ENCODE measurements around the gene CCDC8. TPM values are rescaled to one million over a fixed set of nuclear protein-coding genes. Genes with fewer than 3 reads are reported as not detected.
"Not testable (repeated sequence)": the region's sequence is repeated elsewhere in the genome, so short reads cannot be mapped to it uniquely, and the experiment has no call there.

Gene CCDC8
- total and polyA plus RNA-seq, 2 experiments from 2014 or later: 74.0 to 127 TPM

- DNase-seq (ENCODE audit: low read depth in 1 of 2, low spot score in 1 of 2): no peak
- Histone ChIP-seq H3K4me3 (no peak overlapping the region), H3K27ac (no peak overlapping the region), H3K36me3 (peaks cover 28% of the 10 kb centered on the region), H3K4me1 (ENCODE audit: low read depth) (peaks cover 9% of the 10 kb centered on the region), H3K27me3 (no peaks in the 10 kb centered on the region), H3K9me3 (ENCODE audit: low read depth) (no peaks in the 10 kb centered on the region)
- no peak for TF ChIP-seq CTCF (IDR thresholded peaks at IDR 0.05; ENCODE audit: low read depth, low read length)
Observed at GRCh38 chr19:46381756-46382345, 31.5 kb downstream of the CCDC8 start.

GRCh38 chr19:46381346-46381745 lies 32.0 kb downstream of the CCDC8 start:
- no peak overlapping the region for H3K4me3 ChIP-seq
- H3K4me1 ChIP-seq (ENCODE audit: low read depth): peaks cover 9% of the 10 kb centered on the region
- H3K27me3 ChIP-seq: no peaks in the 10 kb centered on the region
- H3K36me3 ChIP-seq: peaks cover 32% of the 10 kb centered on the region
- no peak for TF ChIP-seq CTCF (IDR thresholded peaks at IDR 0.05; ENCODE audit: low read depth, low read length)
- H3K9me3 ChIP-seq (ENCODE audit: low read depth): no peaks in the 10 kb centered on the region
- no peak for DNase-seq (ENCODE audit: low read depth in 1 of 2, low spot score in 1 of 2)
- H3K27ac ChIP-seq: no peak overlapping the region

- no peak for DNase-seq (ENCODE audit: low read depth in 1 of 2, low spot score in 1 of 2)
- Histone ChIP-seq H3K27ac (no peak overlapping the region), H3K27me3 (no peaks in the 10 kb centered on the region), H3K36me3 (peaks cover 32% of the 10 kb centered on the region), H3K9me3 (ENCODE audit: low read depth) (no peaks in the 10 kb centered on the region), H3K4me1 (ENCODE audit: low read depth) (peaks cover 9% of the 10 kb centered on the region), H3K4me3 (no peak overlapping the region)
- no peak for TF ChIP-seq CTCF (IDR thresholded peaks at IDR 0.05; ENCODE audit: low read depth, low read length)
Observed at GRCh38 chr19:46380690-46381089, 32.7 kb downstream of the CCDC8 start.

GRCh38 chr19:46378268-46378667 lies 35.1 kb downstream of the CCDC8 start:
- peak in 1 of 2 donors; percentile 64 for DNase-seq (ENCODE audit: low read depth in 1 of 2, low spot score in 1 of 2)
- TF ChIP-seq CTCF (IDR thresholded peaks at IDR 0.05; ENCODE audit: low read depth, low read length): no peak
- Histone ChIP-seq H3K9me3 (ENCODE audit: low read depth) (no peaks in the 10 kb centered on the region), H3K4me1 (ENCODE audit: low read depth) (peaks cover 9% of the 10 kb centered on the region), H3K4me3 (peak overlapping the region; percentile 3), H3K27ac (no peak overlapping the region), H3K27me3 (no peaks in the 10 kb centered on the region), H3K36me3 (peaks cover 23% of the 10 kb centered on the region)

- TF ChIP-seq CTCF (IDR thresholded peaks at IDR 0.05; ENCODE audit: low read depth, low read length): no peak
- Histone ChIP-seq H3K27ac (no peak overlapping the region), H3K27me3 (no peaks in the 10 kb centered on the region), H3K4me1 (ENCODE audit: low read depth) (peaks cover 9% of the 10 kb centered on the region), H3K9me3 (ENCODE audit: low read depth) (no peaks in the 10 kb centered on the region), H3K36me3 (peaks cover 14% of the 10 kb centered on the region), H3K4me3 (no peak overlapping the region)
- no peak for DNase-seq (ENCODE audit: low read depth in 1 of 2, low spot score in 1 of 2)
Observed at GRCh38 chr19:46376241-46377153, 36.9 kb downstream of the CCDC8 start.

- not testable (repeated sequence) for H3K4me3 ChIP-seq; H3K9me3 ChIP-seq (ENCODE audit: low read depth); H3K27me3 ChIP-seq; DNase-seq (ENCODE audit: low read depth in 1 of 2, low spot score in 1 of 2); H3K27ac ChIP-seq; H3K4me1 ChIP-seq (ENCODE audit: low read depth)
- peaks cover 13% of the 10 kb centered on the region for H3K36me3 ChIP-seq
Observed at GRCh38 chr19:46375476-46376067, 37.8 kb downstream of the CCDC8 start.
